ENCODE data around the gene TBC1D22B.

Gene TBC1D22B

DNA sequence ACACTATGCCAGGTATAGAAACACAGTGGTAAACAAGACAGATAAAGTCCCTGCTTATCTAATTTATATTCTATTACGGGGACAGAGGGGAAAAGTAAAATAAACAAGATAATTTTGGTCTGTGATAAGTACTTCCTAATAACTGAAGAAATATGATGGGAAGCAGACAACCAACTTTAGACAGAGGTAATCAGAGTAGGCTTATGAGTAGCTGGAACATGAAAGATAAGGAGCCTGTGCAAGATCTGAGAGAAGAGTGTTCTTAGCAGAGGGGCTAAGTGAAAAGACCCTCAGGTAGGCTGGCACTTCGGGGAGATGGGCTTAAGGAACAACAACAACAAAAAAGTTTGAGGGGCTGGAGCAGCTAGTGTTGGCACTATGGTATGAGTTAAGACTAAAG, 100.3 kb downstream of the TBC1D22B start:
- H3K9me3 ChIP-seq = no peaks in the 10 kb centered on the region
- no peak overlapping the region for H3K4me3 ChIP-seq (ENCODE audit: low read depth in 1 of 2, low read length in 1 of 2)
- peaks cover 10 to 12% of the 10 kb centered on the region in 2 experiments for H3K4me1 ChIP-seq (ENCODE audit: control insufficient read depth in 1 of 2, insufficient read depth in 1 of 2, low read depth in 1 of 2, low read length in 1 of 2)
- no peak overlapping the region for H3K27ac ChIP-seq
- H3K27me3 ChIP-seq = peaks cover 29% of the 10 kb centered on the region
- H3K36me3 ChIP-seq = peaks cover 6% of the 10 kb centered on the region
- TF ChIP-seq, protein P1, sequence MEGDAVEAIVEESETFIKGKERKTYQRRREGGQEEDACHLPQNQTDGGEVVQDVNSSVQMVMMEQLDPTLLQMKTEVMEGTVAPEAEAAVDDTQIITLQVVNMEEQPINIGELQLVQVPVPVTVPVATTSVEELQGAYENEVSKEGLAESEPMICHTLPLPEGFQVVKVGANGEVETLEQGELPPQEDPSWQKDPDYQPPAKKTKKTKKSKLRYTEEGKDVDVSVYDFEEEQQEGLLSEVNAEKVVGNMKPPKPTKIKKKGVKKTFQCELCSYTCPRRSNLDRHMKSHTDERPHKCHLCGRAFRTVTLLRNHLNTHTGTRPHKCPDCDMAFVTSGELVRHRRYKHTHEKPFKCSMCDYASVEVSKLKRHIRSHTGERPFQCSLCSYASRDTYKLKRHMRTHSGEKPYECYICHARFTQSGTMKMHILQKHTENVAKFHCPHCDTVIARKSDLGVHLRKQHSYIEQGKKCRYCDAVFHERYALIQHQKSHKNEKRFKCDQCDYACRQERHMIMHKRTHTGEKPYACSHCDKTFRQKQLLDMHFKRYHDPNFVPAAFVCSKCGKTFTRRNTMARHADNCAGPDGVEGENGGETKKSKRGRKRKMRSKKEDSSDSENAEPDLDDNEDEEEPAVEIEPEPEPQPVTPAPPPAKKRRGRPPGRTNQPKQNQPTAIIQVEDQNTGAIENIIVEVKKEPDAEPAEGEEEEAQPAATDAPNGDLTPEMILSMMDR (IDR thresholded peaks at IDR 0.05) = no peak

- H3K27ac ChIP-seq = no peak overlapping the region
- H3K9me3 ChIP-seq = no peaks in the 10 kb centered on the region
- TF ChIP-seq, protein P1 (IDR thresholded peaks at IDR 0.05) = no peak
- H3K4me1 ChIP-seq (ENCODE audit: control insufficient read depth in 1 of 2, insufficient read depth in 1 of 2, low read depth in 1 of 2, low read length in 1 of 2) = peaks cover 5 to 12% of the 10 kb centered on the region in 2 experiments
- H3K4me3 ChIP-seq (ENCODE audit: low read depth in 1 of 2, low read length in 1 of 2) = no peak overlapping the region
- H3K36me3 ChIP-seq = peaks cover 6% of the 10 kb centered on the region
- H3K27me3 ChIP-seq = peaks cover 22% of the 10 kb centered on the region
Observed at GRCh38 chr6:37359039-37359438, 101.5 kb downstream of the TBC1D22B start.

DNA sequence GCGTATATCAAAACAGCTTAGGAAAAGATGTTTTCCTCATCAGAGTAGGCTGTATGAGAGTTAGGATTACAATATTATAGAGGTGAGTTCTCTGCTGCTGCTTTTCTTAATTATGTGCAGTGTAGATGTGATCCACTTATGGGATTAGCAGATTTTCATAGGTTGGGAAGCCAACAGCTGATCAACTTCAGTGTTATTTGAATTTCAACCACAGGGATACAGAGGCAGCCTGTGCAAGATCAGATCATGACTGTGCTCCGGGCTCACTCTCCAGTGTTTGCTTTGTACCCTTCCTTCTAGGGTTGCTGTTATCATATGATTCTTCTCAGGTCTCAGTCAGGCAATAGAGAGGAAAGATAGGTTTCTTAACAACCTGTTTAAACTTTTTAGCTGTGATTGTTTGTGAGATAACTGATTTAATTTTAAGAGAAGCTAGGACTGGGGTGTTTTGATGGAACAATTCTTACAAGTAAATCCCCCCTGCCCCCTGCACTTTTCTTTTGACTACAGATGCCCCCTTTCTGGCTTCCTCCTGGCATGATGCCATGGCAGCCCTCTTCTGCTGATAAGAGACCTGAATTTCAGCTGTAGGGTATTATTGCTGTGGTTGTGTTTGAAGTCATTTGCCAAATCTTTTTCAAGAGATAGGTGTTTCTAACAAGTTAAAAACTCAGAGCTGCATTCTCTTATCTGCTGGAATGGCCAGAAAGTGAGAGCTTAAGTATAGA, 104.7 kb downstream of the TBC1D22B start:
- H3K27ac ChIP-seq = no peak overlapping the region
- peaks cover 6% of the 10 kb centered on the region for H3K36me3 ChIP-seq
- no peak overlapping the region for H3K4me3 ChIP-seq (ENCODE audit: low read depth in 1 of 2, low read length in 1 of 2)
- TF ChIP-seq, protein P1 (IDR thresholded peaks at IDR 0.05) = no peak
- H3K9me3 ChIP-seq = no peaks in the 10 kb centered on the region
- H3K4me1 ChIP-seq (ENCODE audit: control insufficient read depth in 1 of 2, insufficient read depth in 1 of 2, low read depth in 1 of 2, low read length in 1 of 2) = no peaks in the 10 kb centered on the region
- H3K27me3 ChIP-seq = no peaks in the 10 kb centered on the region

- Histone ChIP-seq H3K27ac (no peak overlapping the region), H3K36me3 (peaks cover 6% of the 10 kb centered on the region), H3K4me1 (ENCODE audit: control insufficient read depth in 1 of 2, insufficient read depth in 1 of 2, low read depth in 1 of 2, low read length in 1 of 2) (peaks cover 11 to 12% of the 10 kb centered on the region in 2 experiments), H3K4me3 (ENCODE audit: low read depth in 1 of 2, low read length in 1 of 2) (no peak overlapping the region), H3K27me3 (no peaks in the 10 kb centered on the region), H3K9me3 (no peaks in the 10 kb centered on the region)
- TF ChIP-seq, protein P1 (IDR thresholded peaks at IDR 0.05) = no peak
Observed at GRCh38 chr6:37365791-37366190, 108.2 kb downstream of the TBC1D22B start.

- H3K27ac ChIP-seq = no peak overlapping the region
- H3K27me3 ChIP-seq = no peaks in the 10 kb centered on the region
- H3K36me3 ChIP-seq = peaks cover 7% of the 10 kb centered on the region
- H3K4me1 ChIP-seq (ENCODE audit: control insufficient read depth in 1 of 2, insufficient read depth in 1 of 2, low read depth in 1 of 2, low read length in 1 of 2) = peaks cover 11 to 12% of the 10 kb centered on the region in 2 experiments
- no peaks in the 10 kb centered on the region for H3K9me3 ChIP-seq
- H3K4me3 ChIP-seq (ENCODE audit: low read depth in 1 of 2, low read length in 1 of 2) = no peak overlapping the region
- TF ChIP-seq, protein P1 (IDR thresholded peaks at IDR 0.05) = no peak
Observed at GRCh38 chr6:37366910-37367309, 109.3 kb downstream of the TBC1D22B start.

All from neutrophil (primary cell).